HG02970 (cell line): ENCODE measurements around the gene WNT8B.

ENCODE experiments used
- ATAC-seq: cut with Tn5 transposase; IDR thresholded peaks from one replicate; pipeline ENCODE4 v1.9.1; 2021; ENCODE audit warnings: mild to moderate bottlenecking, moderate library complexity, moderate number of reproducible peaks; ENCODE audit not compliant: unreplicated experiment, low FRiP score

WNT8B gene, protein sequence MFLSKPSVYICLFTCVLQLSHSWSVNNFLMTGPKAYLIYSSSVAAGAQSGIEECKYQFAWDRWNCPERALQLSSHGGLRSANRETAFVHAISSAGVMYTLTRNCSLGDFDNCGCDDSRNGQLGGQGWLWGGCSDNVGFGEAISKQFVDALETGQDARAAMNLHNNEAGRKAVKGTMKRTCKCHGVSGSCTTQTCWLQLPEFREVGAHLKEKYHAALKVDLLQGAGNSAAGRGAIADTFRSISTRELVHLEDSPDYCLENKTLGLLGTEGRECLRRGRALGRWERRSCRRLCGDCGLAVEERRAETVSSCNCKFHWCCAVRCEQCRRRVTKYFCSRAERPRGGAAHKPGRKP

DNA sequence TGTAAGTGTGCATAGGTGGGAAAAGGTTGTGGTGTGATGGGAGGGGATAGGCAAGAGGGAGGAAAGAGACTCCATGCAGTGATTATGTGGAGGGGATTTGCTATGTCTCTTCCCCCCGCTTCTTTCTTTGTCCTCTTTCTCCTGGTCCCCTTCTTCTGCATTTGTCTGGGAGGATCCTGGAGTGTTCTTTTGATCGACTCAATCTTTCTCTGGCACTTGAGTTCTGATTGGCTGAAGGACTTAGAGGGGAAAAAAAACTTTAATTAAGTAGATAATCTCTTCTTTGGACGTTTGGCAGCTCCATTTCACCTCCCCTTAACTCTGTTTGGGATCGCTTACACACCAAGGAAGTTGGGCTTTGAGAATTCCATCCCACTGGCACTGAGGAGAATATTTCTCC is at the start of gene WNT8B:
WNT8B (plus strand) TSS at position 301 of the 400 bp plus-strand sequence. CDS start 160 bp downstream, outside the sequence.
- ATAC-seq: no peak

DNA sequence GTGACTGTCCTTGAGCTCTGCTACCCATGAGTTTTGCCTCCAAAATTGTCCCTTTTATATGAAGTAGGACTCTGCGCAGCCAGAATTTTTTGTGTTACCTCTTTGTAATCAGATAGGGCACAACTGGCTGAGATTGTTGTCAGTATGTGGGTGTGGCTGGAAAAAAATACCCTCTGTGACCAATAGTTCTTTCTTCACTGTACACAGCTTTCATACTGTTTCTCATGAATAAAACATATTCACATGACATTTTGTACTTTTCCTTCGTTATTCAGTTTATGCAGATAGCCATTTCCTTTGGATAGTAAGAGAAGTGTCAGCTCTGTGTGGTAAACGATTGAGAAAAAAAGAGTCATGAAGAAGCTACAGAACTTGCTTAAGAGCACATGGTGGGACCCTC is 49.6 kb upstream of the WNT8B start:
- no peak for ATAC-seq

DNA sequence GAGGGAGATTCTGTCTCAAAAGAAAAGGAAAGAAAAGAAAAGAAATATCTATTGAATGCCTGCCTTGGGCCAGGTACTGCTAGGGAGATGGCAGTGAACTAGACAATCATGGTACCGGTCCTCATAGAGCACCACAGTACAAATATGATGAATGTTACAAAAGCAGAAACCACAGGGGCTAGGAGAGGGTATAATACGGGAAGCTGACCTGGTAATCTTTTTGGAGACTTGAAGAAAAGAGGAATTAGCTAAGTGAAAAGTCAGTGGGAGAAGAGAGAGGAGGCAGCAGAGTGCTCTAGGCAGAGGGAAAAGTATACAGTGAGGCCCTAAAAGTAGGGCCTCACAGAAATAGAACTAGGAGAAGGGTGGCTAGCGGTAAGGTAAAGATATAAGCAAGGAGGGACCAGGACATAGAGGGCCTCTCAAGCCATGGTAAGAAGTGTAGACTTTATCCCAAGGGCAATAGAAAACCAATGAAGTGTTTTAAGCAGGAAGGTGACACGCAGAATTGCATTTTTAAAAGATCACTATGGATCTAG is 42.8 kb upstream of the WNT8B start:
- ATAC-seq: no peak

DNA sequence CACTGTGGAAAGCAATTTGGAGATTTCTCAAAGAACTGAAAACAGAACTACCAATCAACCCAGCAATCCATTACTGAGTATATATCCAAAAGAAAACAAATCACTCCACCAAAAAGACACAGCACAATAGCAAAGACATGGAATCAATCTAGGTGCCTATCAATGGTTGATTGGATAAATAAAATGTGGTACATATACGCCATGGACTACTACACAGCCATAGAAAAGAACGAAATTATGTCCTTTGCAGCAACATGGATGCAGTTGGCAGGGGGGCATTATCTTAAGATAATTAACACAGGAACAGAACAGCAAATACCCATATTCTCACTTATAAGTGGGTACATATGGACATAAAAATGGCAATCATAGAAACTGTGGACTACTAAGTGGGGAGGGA is 35.4 kb upstream of the WNT8B start:
- no peak for ATAC-seq

DNA sequence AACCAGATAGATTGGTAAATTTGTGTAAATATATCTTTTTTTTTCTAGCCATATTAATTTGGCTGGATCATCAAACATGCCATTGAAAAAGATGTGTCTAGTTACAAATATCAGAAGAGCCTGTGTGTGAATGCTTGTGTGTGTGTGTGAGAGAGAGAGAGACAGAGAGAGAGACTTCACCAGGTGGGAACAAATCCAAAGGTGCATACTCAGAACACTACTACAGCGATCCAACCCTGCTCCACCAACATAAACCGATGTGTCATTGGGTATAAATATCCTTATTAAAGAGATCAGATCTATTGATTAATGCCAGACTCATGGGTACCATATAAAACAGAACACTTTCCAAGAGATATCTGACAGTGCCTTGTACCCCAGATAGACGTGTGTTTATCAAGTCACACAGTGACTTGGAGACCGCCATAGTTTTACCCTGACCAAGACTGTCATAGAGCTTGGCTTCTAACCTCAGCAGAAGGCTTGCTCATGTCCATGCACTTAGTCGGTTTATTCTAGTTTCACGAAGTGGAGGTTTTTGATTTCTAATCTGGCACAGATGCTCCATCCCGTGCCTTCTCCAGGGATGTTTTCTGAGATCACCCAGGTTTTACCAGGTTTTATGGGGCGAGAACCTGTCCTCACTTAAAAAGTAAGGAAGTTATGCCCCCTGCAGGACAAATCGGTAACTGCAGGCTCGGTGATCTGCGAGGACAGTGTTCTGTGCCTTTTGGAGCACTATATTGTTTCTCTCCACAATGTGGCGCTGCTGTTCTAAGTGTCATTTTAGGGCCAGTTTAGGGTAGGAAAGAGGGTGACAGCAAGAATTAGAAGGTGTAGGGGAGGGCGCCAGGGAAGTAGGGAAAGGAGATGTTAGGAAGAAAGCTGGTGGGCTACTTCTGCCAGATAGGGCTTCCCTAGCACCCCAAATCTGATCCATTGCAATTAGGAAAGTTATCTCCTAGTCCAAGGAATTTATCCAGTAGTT is 29.3 kb upstream of the WNT8B start:
- ATAC-seq: no peak

DNA sequence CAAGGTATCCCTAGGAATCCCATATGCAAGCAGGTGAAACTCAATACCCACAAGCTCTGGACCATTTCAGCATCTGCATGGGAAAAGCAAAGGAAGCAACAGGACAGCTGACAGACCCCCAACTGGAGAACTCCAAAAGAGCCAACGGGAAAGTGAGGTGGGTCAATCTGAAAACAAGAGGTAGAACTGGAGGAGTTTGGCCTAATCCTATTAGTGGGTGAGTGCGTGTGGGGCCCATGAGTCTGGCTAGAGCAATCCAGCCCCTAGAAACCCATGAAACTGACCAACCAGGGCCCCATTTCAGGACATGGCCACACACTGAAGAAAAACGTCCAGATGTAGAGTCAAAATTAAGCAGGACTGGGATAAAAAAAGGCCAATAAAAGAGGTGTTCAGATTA is 26.6 kb upstream of the WNT8B start:
- ATAC-seq: no peak

DNA sequence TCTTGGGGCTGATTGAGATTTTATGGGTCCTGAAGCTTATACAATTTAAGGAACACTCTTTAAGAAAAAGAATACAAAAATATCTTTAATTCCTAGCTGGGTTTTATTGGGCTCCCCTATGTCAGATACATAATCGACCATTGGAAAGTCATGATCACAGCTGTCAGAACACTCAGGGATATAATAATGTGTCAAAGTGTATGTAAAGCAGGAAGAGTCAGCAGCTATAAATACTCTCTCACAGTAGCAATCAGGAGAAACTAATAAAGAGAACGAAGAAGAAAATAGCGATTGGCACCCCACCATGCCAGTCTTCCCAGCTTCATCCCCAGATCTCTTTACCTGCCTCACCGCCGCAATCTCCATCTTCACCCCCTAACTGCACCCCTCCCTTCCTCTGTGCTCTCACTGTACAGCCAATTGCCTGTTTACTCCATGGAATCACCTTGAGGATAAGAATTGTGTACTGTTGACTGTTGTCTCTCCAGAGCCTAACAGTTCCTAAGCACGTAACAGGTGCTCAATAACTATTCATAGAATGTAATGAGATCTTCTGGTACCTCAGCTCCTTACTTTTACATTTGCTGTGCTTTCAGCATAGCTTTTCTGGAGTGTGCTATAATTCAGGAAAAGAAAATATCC is 24.0 kb upstream of the WNT8B start:
- ATAC-seq: no peak

DNA sequence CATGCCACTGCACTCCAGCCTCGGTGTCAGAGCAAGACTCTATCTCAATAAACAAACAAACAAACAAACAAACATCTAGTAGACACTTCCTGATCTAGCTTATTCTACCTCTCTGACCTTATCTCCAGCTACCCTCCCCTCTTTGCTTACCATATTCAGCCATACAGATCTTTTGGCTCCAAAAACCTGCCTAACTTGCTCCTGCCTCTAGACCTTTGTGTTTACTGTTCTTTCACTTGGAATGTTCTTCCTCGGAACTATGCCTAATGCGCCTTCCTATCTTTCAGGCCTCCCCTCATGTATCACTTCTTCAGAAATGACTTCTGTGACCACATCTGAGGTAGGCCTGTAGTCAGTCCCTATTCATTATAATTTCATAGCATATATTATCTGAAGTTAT is 20.3 kb upstream of the WNT8B start:
- no peak for ATAC-seq

DNA sequence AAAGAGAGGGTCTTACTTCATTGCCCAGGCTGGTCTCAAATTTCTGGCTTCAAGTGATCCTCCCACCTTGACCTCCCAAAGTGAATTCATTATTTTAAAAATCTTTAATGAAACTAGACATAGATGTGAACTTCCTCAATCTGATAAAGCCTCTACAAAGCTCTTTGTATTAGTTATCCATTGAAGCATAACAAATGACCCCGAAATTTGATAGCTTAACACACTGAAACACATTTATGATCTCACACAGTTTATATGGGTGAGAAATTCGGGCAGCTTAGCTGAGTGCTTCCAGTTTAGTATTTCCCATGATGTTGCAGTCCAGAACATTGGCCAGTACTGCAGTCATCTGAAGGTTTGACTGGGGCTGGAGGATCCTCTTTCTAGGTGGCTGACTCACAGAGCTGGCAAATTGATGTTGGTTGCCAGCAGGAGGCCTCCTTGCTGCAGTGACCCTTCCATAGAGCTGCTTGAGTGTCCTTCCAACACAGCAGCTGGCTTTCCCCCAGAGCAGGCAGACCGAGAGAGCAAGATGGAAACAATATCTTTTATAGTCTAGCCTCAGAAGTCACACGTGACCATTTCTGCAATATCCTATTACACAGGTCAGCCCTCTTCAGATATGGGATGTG is 16.6 kb upstream of the WNT8B start:
- ATAC-seq: no peak

DNA sequence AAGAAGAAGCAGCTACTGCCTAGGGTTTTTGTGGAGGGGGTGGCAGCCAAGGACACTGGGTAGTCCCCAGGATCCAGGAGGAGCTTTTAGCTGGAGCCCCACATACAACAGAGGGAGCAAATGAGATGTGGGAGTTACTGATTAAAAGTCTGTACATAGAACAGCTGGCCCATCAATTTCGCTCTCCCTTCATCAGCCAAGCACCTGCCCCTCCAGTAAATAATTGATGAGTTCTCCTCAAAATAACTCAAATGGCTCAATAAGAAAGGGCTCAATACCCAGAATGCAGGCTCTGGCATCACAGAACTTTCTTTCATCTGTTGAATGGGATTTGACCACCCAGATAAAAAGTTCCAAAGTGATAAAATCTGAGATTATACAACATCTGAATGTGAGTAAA is 15.1 kb upstream of the WNT8B start:
- no peak for ATAC-seq

DNA sequence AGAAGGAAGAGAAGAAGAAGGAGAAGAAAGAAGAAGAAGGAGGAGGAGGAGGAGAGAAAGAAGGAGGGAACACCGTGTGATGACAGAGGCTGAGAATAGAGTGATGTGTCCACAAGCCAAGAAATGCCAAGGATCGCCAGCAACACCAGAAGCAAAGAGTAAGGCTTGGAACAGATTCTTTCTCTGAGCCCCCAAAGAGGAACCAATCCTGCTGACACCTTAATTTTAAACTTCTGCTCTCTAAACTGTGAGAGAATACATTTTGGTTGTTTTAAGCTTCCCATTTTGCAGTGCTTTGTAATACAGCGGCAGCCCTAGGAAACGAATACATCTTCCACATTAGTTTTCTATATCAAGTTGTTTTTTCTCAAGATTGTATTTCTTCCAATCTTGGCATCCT is 13.9 kb upstream of the WNT8B start:
- no peak for ATAC-seq

DNA sequence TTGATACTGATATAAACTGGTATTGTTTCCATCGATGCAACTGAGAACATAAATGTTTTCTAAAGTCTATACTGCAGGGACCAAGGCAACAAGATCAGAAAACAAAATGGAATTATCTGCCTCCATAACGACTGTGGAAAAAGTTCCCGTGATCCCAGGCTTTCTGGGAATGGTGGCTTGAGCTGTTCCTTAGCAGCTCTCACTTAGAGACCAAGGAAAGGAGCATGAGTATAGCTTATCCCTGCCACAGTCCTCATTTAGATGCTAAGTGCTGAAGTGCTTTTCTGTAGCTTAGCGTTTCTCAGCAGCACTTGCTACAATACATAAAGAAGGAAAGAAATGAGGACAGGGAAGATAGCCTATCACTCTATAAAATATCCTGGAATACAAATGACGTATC is 5.5 kb downstream of the WNT8B start:
- ATAC-seq: no peak

DNA sequence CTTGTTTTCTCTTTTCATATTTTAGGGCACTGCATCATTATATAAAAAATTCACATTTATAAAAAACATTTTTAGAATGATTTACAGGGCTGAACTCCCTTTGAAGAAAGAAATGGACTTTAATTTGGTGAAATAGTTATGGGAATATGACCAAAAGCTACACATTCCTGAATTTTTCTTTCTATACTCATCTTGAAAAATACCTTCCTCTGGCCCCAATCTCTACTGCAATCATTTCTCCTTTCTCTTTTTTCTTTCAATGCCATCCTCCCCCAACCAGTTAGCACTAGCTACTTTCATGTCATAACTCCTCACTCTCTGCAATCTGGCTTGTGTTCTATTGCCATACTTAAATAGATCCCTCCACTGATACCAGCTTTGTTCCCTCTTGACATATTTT is 6.2 kb downstream of the WNT8B start:
- no peak for ATAC-seq

DNA sequence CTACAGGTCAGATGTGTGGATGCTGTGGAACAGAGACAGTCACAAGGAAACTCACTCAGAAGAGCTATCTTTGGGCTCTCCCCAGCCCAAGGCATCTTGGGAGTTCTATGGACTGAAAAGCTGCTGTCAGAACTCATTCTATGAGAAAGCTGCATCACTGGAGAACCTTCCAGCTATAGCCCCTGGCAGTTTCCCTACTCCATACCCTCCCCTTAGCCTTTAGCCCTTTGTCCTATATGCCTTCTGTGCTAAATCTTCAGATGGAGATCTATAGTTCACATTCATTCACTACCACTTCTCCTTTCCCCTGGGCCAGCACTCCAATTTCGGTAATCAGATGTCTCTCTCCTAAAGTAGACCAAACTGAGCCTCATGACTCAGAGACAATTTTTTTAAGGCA is 6.9 kb downstream of the WNT8B start:
- no peak for ATAC-seq

DNA sequence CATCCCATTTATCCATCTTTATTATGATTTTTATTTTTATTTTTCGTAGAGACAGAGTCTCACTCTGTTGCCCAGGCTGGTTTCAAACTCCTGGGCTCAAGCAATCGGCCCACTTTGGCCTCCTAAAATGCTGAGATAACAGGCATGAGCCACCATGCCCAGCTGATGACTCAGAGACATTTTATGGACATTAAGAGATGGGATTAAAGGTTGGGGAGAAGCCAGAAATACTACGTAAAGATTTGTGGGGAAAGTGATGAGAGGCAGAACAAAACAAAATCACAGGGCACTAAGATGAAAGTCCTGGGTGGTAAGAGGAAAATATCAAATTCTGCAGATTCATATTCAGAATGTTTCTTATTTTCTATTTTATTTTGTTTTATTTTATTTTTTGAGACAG is 7.6 kb downstream of the WNT8B start:
- ATAC-seq: no peak

DNA sequence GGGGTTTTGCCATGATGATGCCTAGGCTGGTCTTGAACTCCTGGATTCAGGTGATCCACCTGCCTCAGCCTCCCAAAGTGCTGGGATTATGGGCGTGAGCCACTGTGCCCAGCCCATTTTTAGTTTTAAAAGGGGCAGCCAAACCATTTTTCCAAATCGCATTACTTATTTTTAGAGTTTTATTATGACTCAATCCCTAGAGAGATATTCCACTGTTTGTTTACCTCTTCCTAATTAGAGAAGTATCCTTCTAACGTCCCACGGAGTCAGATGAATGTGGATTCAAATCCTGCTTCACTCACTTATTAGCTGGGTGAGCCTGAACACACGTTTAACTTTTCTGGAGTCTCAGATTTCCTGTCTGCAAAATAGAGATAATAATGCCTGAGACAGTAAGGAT is 15.2 kb downstream of the WNT8B start:
- ATAC-seq: no peak

DNA sequence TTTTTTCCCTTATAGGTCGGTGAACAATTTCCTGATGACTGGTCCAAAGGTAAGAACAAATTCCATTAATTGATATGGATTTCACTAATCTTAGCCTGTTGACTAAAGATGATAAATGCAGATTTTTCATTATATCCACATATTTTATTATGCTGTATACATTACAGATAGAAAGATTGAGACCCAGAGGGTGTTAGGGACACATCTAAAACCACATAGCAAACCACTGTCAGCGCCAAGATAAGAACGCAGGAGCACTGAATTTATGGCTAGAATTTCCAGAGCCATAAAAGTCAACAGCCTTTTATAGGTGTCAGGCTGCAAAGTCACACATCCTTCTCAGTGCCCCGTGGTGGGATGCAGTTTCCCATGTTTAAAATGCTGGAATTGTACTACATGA is 16.2 kb downstream of the WNT8B start:
- ATAC-seq: no peak

DNA sequence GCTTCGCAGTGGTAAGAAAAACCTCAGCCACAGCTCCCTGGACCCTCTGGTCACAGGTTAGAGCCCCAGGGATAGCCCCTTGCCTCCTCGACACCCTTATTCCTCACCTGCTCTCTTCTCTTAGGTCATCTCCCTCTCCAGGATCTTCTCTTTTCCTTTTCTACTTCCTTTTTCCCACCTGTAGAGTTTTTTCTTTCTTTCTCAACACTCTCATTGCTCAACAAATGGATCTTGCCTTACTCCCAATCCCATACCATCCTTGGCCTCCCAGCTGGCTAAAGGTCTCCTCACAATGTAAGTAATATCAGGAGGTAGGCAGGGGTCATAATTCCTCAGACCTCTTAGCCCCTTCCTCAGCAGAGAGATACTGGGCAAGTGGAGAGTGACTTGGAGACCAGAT is 17.2 kb downstream of the WNT8B start:
- no peak for ATAC-seq

DNA sequence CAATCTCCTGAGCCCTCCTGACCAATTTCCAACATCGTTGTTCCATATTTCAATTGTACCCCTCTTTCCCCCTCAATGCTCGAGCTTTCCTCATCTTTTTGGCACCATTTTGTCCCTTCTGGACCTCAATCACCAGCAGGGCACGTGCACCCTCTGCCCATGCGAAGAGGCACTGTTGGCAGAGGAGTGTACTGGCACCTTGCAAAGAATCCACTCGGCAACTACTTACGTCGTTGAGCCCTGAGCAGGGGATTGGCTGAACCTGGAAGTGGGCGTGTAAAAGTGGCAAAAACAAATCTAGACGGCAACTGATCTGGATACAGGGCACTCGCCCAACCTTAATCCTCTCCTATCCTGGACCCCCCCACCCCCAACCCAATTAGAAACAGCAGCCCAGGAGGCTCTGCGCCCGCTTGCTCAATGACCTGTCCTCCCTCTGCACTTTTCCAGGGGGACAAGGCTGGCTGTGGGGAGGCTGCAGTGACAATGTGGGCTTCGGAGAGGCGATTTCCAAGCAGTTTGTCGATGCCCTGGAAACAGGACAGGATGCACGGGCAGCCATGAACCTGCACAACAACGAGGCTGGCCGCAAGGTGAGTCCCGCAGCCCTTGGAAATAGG is 18.8 kb downstream of the WNT8B start:
- no peak for ATAC-seq
